HG03108 (cell line): ENCODE measurements around the gene ANXA10.

Experiments
- ATAC-seq: cut with Tn5 transposase; IDR thresholded peaks from one replicate; pipeline ENCODE4 v1.9.1; 2021; ENCODE audit warnings: moderate library complexity; ENCODE audit not compliant: unreplicated experiment

The ANXA10 gene

GRCh38 chr4:168221301-168221700 lies 129.0 kb downstream of the ANXA10 start:
- ATAC-seq, result no peak
